Stimulated activated CD8-positive, alpha-beta memory T cell treated with anti-CD3 and anti-CD28 coated beads, Interleukin-7, amount 100 ng/mL, for 4 hours (primary cell): ENCODE results near the gene AP1G2.

ENCODE experiments used
- DNase-seq, 2 donors: peaks; one replicate each; pipeline ENCODE4 v3.0.0-alpha.2; 2020; ENCODE audit warnings: low read depth in 2 of 2

AP1G2 gene

DNA sequence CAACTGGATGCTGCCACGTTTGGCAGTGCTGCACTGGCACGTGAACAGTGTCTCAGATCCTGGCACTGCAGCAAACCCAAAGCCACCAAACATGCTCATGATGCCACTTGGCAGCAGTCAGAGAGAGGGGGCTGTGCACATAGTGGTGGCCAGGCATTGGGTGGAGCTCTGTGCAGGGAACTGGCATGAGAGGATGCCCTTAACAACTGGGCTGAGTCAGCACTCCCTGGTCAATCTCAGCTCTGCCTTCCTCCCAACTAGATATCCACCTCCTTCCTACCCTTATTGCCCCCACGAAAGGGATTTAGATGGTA lies 53.0 kb downstream of the AP1G2 start:
- no peak for DNase-seq

DNA sequence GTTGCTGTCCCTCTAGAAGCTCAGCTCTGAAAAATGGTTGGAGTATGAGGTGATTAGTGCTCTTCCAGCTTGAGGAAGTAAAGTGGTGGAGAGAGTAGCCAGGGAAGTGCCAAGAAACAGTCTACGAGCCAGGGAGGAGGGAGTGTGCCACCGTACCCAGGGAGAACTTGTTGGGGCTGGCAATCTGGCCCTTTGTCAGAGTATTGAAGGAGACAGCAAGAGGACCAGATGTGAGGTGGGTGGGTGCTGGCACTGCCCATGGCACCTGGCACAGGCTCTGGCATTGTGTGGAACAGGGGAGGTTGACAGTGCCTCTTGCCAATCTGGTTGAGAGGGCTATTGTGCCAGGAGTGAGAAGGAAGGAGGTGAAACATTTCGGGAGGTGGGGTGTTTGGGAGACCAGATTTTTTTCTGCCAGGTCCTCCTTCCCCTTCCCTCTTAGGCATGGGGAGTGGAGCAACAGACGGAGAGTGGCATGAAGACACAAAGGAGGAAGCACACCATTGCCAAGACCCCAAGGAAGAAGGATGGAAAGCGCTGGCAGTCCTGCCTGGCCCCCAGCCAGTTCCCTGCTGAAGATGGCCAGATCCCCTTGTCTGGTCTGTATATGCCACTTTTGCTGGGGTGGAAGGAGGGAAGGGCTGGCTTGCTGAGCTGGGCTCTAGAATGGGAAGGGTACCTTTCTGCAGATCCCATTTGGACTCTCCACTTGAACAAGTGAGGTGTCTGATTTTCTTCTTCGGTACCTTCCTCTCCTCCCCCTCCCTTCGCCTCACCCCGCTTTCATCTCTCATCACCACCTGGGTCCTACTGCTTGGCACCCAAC lies 53.6 kb downstream of the AP1G2 start:
- DNase-seq = no peak

DNA sequence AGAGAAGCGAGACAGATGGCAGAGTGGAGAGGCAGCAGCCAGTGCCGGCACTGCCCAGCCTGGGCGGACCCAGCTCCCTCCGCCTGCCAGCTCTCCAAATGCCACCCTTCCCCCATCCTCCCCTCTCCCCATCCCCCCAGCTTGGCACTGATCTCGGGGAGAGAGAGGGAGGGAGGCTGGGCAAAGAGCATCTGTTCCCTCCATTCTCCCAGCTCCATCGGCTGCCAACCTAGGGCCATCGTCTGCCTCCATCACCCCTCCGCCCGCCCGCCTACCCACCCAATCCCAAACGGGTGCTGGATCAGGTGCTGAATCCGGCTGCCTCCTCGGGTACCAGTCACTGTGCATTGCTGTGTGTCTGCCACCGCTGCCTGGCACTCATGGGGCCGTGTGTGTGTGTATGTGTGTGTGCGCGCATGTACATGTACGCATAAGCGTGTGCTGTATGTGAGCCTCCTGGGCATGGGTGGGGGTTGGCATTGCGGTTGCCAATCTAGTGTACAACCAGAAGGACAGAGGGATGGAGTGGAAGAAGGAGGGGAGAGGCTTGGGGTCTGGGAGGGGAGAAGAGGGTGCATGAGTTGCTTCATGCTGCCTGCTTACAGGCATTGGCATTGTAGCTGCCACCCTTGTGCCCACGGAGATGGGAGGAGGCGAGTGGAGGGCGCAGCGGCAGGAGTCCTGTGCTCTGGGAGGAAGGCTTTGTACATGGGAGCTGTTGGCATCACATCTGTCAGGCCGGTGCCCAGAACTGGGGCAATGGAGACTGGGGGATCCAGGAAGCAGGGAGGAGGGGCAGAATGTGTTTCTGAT lies 54.4 kb downstream of the AP1G2 start:
- DNase-seq = no peak

DNA sequence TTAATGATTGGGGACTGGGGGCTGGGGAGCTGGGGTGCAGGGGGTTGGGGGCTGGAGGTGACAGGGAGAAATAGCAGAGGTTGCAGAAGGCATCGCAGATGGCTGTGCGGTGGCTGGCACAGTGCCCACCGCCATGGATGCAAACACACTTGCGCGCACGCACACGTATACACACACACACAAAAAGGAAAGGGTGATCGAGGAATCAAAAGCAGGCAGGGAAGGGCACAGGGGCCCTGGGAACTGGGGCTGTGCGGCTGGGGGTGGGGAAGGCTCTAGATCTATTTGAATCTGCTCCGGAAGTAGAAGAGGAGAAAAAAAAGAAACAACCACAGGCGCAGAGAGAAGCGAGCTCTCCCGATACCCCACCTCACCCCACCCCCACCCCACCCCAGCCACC lies 55.4 kb downstream of the AP1G2 start:
- no peak for DNase-seq
